Activated naive CD8-positive, alpha-beta T cell treated with anti-CD3 and anti-CD28 coated beads for 36 hours (primary cell): ENCODE results near the gene GRIP1. TPM values are rescaled to one million over a fixed set of nuclear protein-coding genes. Genes with fewer than 3 reads are reported as not detected.

Experiments
- DNase-seq: peaks from one replicate; pipeline ENCODE4 v3.0.0; 2021
- H3K27ac Mint-ChIP-seq: one replicate; pipeline ENCODE4 v1.8.0; 2022; ENCODE audit warnings: mild to moderate bottlenecking, moderate library complexity, mixed read lengths
- H3K27me3 Mint-ChIP-seq: one replicate; pipeline ENCODE4 v1.8.0; 2022; ENCODE audit warnings: mild to moderate bottlenecking, mixed read lengths
- H3K36me3 Mint-ChIP-seq: one replicate; pipeline ENCODE4 v1.8.0; 2021; ENCODE audit warnings: mild to moderate bottlenecking, mixed read lengths
- H3K4me1 Mint-ChIP-seq: one replicate; pipeline ENCODE4 v1.8.0; 2021; ENCODE audit warnings: mixed read lengths
- H3K4me3 Mint-ChIP-seq: one replicate; pipeline ENCODE4 v1.8.0; 2022; ENCODE audit warnings: mild to moderate bottlenecking, moderate library complexity, mixed read lengths
- H3K9me3 Mint-ChIP-seq: one replicate; pipeline ENCODE4 v1.8.0; 2022; ENCODE audit warnings: mixed read lengths
- total RNA-seq, 2 experiments: library from RNA; stranded (reverse); gene quantifications; one replicate each; pipeline ENCODE4 v1.2.3, GENCODE V29; 2021

The GRIP1 gene
- total RNA-seq, 2 experiments from 2014 or later, result 2.2 to 3.4 TPM

DNA sequence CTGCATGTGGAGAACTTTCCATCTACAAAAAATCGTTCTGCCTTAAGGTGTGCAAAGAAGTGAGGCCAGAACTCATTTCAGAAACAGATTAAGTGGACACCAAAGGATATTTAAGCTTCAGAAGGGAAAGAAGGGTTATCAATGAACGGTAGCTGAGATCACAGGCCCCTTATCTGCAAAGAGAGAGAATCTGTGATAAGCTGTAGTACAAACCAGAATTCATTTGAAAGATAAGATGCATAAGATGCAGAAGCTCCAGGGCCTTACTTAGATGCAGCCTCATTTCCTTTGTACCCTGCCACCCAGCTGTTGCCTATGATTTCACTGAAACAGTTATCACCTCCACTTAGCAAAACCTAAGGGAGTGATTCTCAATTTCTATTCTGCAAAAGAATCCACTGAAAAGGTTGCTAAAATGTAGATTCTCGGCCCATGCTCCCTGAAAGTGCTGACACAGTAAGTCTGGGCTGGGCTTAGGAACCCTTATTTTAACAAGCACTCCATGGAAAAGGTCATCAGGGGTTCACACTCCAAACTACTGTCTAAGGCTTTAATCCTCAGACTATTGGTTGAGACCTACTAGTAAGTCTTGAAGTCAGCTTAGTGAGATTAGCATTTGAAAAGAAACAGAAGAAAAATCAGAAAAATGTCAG is 311.7 kb downstream of the GRIP1 start:
- Mint-ChIP-seq H3K36me3 (peaks cover 7% of the 10 kb centered on the region), H3K27ac (no peak overlapping the region), H3K4me3 (no peak overlapping the region), H3K4me1 (no peaks in the 10 kb centered on the region), H3K9me3 (no peaks in the 10 kb centered on the region), H3K27me3 (no peaks in the 10 kb centered on the region)
- DNase-seq, result no peak

DNA sequence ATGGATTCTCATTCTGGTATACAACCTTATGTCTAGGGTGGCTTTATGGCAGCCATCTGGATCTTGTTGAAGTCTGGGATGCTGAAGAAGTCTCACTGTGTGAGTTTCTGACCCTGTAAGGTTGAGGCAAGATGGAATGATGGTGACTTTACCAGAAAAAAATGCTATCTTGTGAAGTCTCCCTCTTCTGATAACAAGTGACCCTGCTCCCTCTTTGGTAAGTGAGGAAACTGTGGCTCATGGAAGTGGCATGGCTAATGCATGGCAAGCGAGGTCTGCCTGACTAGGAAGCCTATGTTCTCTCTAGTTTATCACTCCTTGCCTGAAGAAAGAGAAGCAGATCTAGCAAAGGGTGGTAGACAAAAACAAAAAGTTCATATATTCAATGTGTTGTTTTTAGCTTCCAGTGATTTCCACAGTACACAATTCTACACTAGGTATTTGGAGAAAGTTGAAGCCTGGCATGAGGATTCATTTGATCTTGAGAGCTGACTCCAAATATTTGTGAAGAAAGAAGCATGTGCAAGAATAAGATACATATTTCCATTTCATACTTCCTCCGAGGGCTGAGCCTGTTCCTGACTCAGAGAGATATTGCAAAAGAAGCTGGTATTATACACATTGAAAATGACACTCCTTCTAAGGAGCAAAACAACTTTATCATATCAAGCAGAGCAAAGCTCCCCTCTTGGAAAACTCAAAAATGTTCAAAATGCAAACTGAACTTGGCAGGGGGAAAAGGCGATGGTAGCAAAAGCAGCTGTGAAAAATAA is 313.0 kb downstream of the GRIP1 start:
- H3K27ac Mint-ChIP-seq, result no peak overlapping the region
- peaks cover 7% of the 10 kb centered on the region for H3K36me3 Mint-ChIP-seq
- no peaks in the 10 kb centered on the region for H3K27me3 Mint-ChIP-seq

DNA sequence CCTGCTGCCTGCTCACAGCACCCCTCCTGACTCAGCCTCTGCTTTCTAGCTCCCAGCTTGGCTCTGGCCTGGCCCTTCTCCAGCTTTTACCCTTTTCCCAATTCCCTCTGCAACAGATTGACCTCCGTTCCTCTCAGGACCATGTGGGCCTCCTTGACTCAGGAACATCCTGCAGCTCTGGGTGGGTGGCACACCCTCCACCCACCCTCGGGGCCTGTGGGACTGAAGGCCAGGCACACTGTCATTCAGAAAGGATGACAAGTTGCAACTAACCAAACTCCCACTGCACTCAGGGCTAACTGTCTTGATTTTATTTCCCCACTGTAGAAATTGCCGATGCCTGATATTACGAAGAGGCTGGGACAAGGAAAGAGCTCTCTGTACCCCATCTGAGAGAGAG is 317.2 kb downstream of the GRIP1 start:
- no peaks in the 10 kb centered on the region for H3K27me3 Mint-ChIP-seq
- H3K4me1 Mint-ChIP-seq, result no peaks in the 10 kb centered on the region
- H3K27ac Mint-ChIP-seq, result no peak overlapping the region
- no peak for DNase-seq
- H3K36me3 Mint-ChIP-seq, result peaks cover 2% of the 10 kb centered on the region
- no peak overlapping the region for H3K4me3 Mint-ChIP-seq
- H3K9me3 Mint-ChIP-seq, result no peaks in the 10 kb centered on the region

More for the DNA sequence above, 313.0 kb downstream of the GRIP1 start:
- Mint-ChIP-seq H3K9me3 (no peaks in the 10 kb centered on the region), H3K4me3 (no peak overlapping the region), H3K4me1 (no peaks in the 10 kb centered on the region)
- no peak for DNase-seq

DNA sequence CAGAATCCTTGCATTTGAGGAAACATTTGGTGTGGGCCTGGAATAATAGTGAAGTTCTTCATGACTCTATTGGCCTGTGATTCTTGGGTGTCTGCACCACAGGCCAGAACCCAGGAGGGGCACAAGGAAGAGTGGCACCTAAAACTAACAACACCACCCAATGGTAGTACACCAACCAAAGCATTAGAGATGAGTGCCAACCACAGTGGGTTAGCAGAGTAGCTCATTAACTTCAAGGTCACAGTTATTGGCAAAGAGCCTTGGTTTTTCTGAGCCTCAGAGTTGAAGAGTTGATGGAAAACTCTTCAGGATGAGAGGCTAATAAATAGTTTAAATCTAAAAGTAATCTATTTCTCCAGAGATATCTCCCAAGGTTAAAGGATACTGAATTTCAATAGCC is 319.6 kb downstream of the GRIP1 start:
- Mint-ChIP-seq H3K27ac (no peak overlapping the region), H3K27me3 (no peaks in the 10 kb centered on the region), H3K9me3 (no peaks in the 10 kb centered on the region), H3K4me1 (no peaks in the 10 kb centered on the region), H3K4me3 (no peak overlapping the region), H3K36me3 (peaks cover 2% of the 10 kb centered on the region)
- no peak for DNase-seq

DNA sequence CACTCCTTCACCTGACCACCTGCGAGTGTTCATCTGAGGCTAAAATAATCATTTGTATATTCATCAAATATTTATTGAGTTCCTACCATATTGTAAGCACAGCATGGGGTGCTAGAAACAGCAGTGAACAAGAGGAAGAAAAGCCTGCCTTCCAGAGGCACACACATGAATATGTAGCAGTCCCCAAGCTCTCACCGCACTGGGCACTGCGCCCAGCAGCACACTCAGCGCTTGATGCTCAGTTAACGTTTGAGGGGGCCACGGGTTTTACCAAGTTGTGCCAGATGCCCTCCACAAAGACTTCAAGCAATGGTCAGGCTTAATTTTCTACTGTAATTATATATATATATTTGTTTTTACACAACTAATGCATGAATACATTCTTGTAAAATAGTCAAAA is 324.6 kb downstream of the GRIP1 start:
- Mint-ChIP-seq H3K9me3 (no peaks in the 10 kb centered on the region), H3K27ac (no peak overlapping the region), H3K27me3 (no peaks in the 10 kb centered on the region), H3K36me3 (peaks cover under 1% of the 10 kb centered on the region), H3K4me3 (no peak overlapping the region), H3K4me1 (no peaks in the 10 kb centered on the region)
- DNase-seq, result no peak

DNA sequence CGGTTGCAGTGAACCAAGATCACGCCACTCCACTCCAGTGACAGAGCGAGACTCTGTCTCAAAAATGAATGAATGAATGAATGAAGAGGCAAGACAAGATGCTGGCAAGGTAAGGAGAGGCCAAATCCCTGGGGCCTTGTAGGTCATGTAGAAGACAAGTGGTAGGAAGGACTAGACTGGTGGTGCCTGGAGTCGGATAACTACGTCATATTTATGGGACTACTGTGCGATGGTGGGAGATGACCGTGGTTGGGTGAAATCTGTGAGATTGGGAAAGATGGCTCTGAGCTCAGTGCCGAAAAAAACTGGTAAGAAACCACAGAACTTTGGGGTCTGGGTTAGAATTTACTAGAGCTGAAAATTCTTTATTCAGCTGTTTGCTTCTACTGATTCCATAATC is 326.0 kb downstream of the GRIP1 start:
- H3K4me3 Mint-ChIP-seq, result no peak overlapping the region
- H3K9me3 Mint-ChIP-seq, result no peaks in the 10 kb centered on the region
- DNase-seq, result no peak
- H3K27me3 Mint-ChIP-seq, result no peaks in the 10 kb centered on the region
- H3K27ac Mint-ChIP-seq, result no peak overlapping the region
- no peaks in the 10 kb centered on the region for H3K4me1 Mint-ChIP-seq
- H3K36me3 Mint-ChIP-seq, result peaks cover 5% of the 10 kb centered on the region

DNA sequence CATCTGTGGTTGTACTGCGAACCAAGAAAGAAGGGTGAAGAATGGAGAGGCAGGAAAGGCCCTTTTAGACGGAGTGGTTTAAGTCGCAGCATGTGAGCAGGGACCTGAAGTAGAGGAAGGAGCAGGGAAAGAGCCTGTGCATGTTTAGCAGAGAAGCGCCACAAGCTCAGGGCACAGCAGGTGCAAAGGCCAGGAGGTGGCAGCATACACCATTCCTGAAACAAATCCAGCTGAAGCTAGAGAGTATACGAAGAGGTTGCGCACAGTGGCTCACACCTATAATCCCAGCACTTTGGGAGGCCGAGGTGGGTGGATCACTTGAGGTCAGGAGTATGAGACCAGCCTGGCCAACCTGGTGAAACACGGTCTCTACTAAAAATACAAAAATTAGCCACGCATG is 326.7 kb downstream of the GRIP1 start:
- Mint-ChIP-seq H3K27ac (peak overlapping the region; percentile 54), H3K36me3 (peaks cover 8% of the 10 kb centered on the region), H3K4me3 (no peak overlapping the region), H3K9me3 (no peaks in the 10 kb centered on the region), H3K27me3 (no peaks in the 10 kb centered on the region), H3K4me1 (no peaks in the 10 kb centered on the region)
- peak; percentile 4 for DNase-seq

DNA sequence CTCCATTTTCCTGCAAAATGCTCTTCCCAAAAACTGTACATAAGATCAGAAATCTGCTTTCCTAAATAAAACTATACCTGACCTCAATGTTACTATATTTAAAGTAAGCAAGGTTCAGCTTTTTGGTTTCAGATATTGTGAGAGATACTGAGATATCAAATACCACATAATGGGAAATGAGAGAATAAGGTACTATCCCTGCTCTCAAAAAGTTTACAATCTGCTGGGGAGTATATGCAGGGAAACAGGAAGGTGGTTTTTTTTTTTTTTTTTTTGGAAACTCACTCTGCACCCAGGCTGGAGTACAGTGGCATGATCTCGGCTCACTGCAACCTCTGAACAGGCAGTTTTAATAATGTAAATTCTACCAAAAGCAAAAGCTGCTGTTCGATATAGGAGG is 327.6 kb downstream of the GRIP1 start:
- Mint-ChIP-seq H3K27me3 (no peaks in the 10 kb centered on the region), H3K4me1 (no peaks in the 10 kb centered on the region), H3K9me3 (no peaks in the 10 kb centered on the region), H3K36me3 (peaks cover 8% of the 10 kb centered on the region), H3K4me3 (no peak overlapping the region), H3K27ac (no peak overlapping the region)
- DNase-seq, result no peak

DNA sequence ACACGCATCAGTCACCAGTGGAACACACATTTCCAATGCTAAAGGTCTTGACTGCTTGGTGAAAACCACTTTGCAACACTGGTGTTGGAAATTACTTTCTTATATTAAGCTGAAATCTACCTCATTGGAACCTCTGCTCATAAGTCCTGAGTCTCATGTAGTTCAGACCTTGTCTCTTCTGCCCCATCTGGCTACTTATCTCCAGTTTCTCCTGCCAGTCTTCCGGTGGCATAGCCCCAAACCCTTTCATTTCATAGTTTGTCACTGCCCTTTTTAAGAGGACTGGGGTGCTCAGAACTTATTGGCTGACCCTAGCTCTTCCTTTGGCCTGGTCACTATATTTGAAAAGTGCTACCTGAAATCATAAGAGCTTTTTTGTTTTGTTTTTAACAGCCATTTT is 332.9 kb downstream of the GRIP1 start:
- H3K27ac Mint-ChIP-seq, result peak overlapping the region; percentile 36
- H3K27me3 Mint-ChIP-seq, result no peaks in the 10 kb centered on the region
- peaks cover 22% of the 10 kb centered on the region for H3K9me3 Mint-ChIP-seq
- DNase-seq, result no peak
- H3K4me1 Mint-ChIP-seq, result peaks cover 8% of the 10 kb centered on the region
- H3K4me3 Mint-ChIP-seq, result no peak overlapping the region
- H3K36me3 Mint-ChIP-seq, result peaks cover 58% of the 10 kb centered on the region

DNA sequence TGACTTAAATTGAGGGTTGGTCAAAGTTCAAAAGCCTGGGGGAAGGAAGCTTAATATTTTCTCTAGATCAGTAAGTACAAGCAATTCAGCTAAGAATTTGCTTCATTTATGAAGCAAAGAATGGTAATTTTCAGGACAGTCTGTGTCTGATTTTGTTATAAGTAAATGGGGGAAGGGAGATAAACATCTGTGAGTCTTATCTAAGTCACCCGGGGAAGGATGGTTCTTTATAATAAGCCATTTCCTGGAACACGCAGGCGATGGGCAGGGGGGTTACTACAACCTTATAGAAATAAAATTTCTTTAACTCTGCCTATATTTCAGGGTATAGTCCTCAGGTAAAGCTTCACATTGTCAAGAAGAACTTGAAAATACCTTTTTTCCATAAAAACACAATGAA is 333.7 kb downstream of the GRIP1 start:
- Mint-ChIP-seq H3K27ac (peak overlapping the region; percentile 8), H3K9me3 (peaks cover 25% of the 10 kb centered on the region), H3K36me3 (peaks cover 66% of the 10 kb centered on the region), H3K27me3 (no peaks in the 10 kb centered on the region), H3K4me1 (peaks cover 8% of the 10 kb centered on the region), H3K4me3 (no peak overlapping the region)
- no peak for DNase-seq

DNA sequence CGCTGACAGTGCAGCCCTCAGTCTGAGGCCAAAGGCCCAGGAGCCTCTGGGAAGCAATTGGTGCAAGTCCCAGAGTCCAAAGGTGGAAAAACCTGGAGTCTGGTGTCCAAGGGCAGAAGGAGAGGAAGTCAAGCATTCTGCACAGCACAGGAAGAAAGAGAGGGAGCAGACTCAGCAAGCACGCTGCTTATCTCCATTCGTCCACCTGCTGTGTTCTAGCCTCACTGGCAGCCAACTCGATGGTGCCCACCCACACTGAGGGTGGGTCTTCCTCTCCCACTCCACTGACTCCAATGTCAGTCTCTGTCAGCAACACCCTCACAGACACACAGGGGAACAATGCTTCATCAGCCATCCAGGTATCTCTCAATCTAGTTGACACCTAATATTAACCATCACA is 337.8 kb downstream of the GRIP1 start:
- no peaks in the 10 kb centered on the region for H3K27me3 Mint-ChIP-seq
- no peak for DNase-seq
- H3K4me3 Mint-ChIP-seq, result no peak overlapping the region
- H3K9me3 Mint-ChIP-seq, result peaks cover 33% of the 10 kb centered on the region
- peaks cover 79% of the 10 kb centered on the region for H3K36me3 Mint-ChIP-seq
- peaks cover 8% of the 10 kb centered on the region for H3K4me1 Mint-ChIP-seq
- H3K27ac Mint-ChIP-seq, result no peak overlapping the region

DNA sequence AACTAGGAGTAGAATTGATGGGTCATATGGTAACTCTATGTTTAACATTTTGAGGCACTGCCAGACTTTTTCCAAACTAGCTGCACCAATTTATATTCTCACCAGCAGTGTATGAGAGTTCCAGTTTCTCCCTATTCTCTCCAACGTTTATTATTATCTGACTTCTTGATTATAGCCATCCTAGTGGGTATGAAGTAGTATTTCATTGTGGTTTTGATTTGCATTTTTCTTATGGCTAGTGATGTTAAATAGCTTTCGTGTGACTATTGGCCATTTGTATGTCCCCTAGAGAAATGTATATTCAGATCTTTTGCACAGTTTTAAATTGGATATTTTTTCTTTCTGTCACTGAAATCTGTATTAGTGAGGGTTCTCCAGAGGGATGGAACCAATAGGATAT is 338.7 kb downstream of the GRIP1 start:
- Mint-ChIP-seq H3K4me1 (peaks cover 7% of the 10 kb centered on the region), H3K27me3 (no peaks in the 10 kb centered on the region), H3K36me3 (peaks cover 71% of the 10 kb centered on the region), H3K27ac (no peak overlapping the region), H3K4me3 (no peak overlapping the region), H3K9me3 (peaks cover 32% of the 10 kb centered on the region)
- DNase-seq, result no peak

DNA sequence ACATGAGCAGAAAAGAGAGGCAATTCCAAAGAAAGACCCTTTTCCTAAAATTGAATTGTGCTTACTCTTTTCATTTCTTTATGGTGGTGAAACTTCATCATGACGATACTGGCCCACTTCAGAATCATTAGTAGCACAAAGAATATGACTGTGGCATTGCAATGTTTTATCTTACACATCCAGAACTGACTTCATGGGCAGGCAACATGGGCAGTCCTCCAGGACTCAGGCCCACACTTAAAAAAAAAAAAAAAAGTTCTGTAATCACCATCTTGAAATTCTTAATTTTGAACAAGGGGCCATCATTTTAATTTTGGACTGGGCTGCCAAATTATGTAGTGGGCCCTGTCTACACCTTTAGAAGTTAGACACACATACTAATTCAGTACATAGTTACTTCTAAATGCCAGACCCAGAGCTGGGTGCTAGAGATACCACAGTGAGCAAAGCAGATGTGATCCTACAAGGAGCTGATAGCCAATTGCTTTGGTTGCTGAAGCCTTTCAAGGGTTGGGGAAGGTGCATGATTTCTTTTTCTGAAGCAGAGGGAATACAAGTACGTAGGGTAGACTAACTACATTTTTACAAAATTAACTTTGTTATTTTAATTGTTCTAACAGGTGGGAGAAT is 341.4 kb downstream of the GRIP1 start:
- Mint-ChIP-seq H3K27me3 (no peaks in the 10 kb centered on the region), H3K4me3 (no peak overlapping the region), H3K9me3 (peaks cover 20% of the 10 kb centered on the region), H3K36me3 (peaks cover 55% of the 10 kb centered on the region), H3K27ac (no peak overlapping the region), H3K4me1 (no peaks in the 10 kb centered on the region)
- no peak for DNase-seq

DNA sequence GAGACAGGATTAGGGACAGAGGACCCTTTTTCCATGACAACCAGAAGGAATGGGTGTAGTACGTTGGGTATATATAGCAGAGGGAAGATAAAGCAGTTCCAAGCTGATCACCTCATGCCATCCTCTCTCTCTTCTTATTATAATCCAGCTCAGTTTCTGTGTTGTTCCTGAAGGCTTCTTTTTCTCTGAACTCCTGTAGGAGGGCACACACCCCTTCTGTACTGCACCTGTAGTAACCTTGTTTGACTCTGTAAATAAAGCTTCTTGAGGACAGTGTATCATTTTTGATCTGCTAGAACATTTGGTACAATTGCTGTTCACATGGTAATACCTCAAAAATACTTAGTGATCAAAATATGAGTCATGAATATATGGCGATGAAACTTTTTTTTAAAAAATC is 343.1 kb downstream of the GRIP1 start:
- no peak for DNase-seq
- no peak overlapping the region for H3K27ac Mint-ChIP-seq
- no peak overlapping the region for H3K4me3 Mint-ChIP-seq
- no peaks in the 10 kb centered on the region for H3K27me3 Mint-ChIP-seq
- H3K9me3 Mint-ChIP-seq, result peaks cover 10% of the 10 kb centered on the region
- H3K4me1 Mint-ChIP-seq, result peaks cover 5% of the 10 kb centered on the region
- H3K36me3 Mint-ChIP-seq, result peaks cover 55% of the 10 kb centered on the region

DNA sequence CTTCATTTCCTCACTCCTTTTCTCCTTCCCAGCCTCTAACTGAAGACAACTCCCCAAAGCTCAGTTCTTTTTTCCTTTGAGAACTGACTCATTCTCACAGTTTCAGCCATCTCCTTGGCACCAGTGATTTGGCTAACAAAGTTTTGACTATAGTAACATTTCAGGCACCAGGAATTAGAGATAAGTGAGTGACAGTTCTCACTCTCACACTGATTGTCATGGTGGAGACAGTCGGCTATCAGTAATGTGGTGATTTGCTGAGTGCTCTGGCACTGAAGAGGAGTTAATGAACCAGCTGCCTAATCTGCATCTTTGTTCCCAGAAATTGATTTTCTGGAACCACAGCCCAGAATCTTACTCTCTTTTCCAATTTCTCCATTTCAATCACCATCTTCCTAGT is 347.1 kb downstream of the GRIP1 start:
- Mint-ChIP-seq H3K27me3 (no peaks in the 10 kb centered on the region), H3K9me3 (no peaks in the 10 kb centered on the region), H3K27ac (no peak overlapping the region), H3K4me3 (no peak overlapping the region), H3K36me3 (peaks cover 42% of the 10 kb centered on the region), H3K4me1 (peaks cover 11% of the 10 kb centered on the region)
- DNase-seq, result no peak
